Activated T-helper 2 cell treated with anti-CD3 and anti-CD28 coated beads, Interferon-gamma antibody, Interleukin-2, Interleukin-4, amounts not matched to agents 10 μg/mL and 5 μg/mL and 100 μg/mL, durations not matched to agents 14 hours and 24 hours and 36 hours (primary cell): ENCODE measurements around the gene KCNJ10. TPM values are rescaled to one million over a fixed set of nuclear protein-coding genes. Genes with fewer than 3 reads are reported as not detected.

Source experiments
- DNase-seq: peaks from one replicate; pipeline ENCODE4 v3.0.0; 2021; ENCODE audit warnings: low spot score
- H3K27ac Mint-ChIP-seq: one replicate; pipeline ENCODE4 v1.8.0; 2021; ENCODE audit warnings: mixed read lengths
- H3K27me3 Mint-ChIP-seq: one replicate; pipeline ENCODE4 v1.8.0; 2021; ENCODE audit warnings: low read depth, mixed read lengths
- H3K36me3 Mint-ChIP-seq: one replicate; pipeline ENCODE4 v1.8.0; 2021; ENCODE audit warnings: low read depth, mixed read lengths
- H3K4me1 Mint-ChIP-seq: one replicate; pipeline ENCODE4 v1.8.0; 2021; ENCODE audit warnings: low read depth, mixed read lengths
- H3K4me3 Mint-ChIP-seq: one replicate; pipeline ENCODE4 v1.8.0; 2021; ENCODE audit warnings: low read depth, mild to moderate bottlenecking, moderate library complexity, mixed read lengths
- H3K9me3 Mint-ChIP-seq: one replicate; pipeline ENCODE4 v1.8.0; 2021; ENCODE audit warnings: mixed read lengths
- intact Hi-C: fragments of 100-400 bp; cut with micrococcal nuclease; formaldehyde crosslinking; loops from one replicate; pipeline ENCODE4 v1.15.1; 2023
- total RNA-seq: library from RNA; stranded (reverse); gene quantifications from 2 replicates; pipeline ENCODE4 v1.2.3, GENCODE V29; 2022

Gene KCNJ10
- total RNA-seq, 1 donor from 2014 or later: not detected

- Mint-ChIP-seq H3K9me3 (no peaks in the 10 kb centered on the region), H3K4me1 (peaks cover 10% of the 10 kb centered on the region), H3K27me3 (peaks cover 21% of the 10 kb centered on the region), H3K36me3 (no peaks in the 10 kb centered on the region), H3K27ac (no peak overlapping the region), H3K4me3 (no peak overlapping the region)
- intact Hi-C loops: no loop called here
- DNase-seq: no peak
Measured at GRCh38 chr1:159961636-159962035, 108.3 kb downstream of the KCNJ10 start.

GRCh38 chr1:159960721-159961381, 109.1 kb downstream of the KCNJ10 start:
- Mint-ChIP-seq H3K36me3 (no peaks in the 10 kb centered on the region), H3K9me3 (no peaks in the 10 kb centered on the region), H3K4me3 (no peak overlapping the region), H3K27ac (no peak overlapping the region), H3K4me1 (peaks cover 10% of the 10 kb centered on the region), H3K27me3 (peaks cover 17% of the 10 kb centered on the region)
- DNase-seq: no peak
- intact Hi-C loops: no loop called here

GRCh38 chr1:159959451-159959850, 110.5 kb downstream of the KCNJ10 start:
- Mint-ChIP-seq H3K4me1 (peaks cover 10% of the 10 kb centered on the region), H3K4me3 (no peak overlapping the region), H3K27ac (no peak overlapping the region), H3K36me3 (no peaks in the 10 kb centered on the region), H3K27me3 (peaks cover 12% of the 10 kb centered on the region), H3K9me3 (no peaks in the 10 kb centered on the region)
- no peak for DNase-seq
- intact Hi-C loops: no loop called here

- Mint-ChIP-seq H3K27ac (no peak overlapping the region), H3K27me3 (peaks cover 15% of the 10 kb centered on the region), H3K9me3 (no peaks in the 10 kb centered on the region), H3K4me1 (peaks cover 10% of the 10 kb centered on the region), H3K36me3 (no peaks in the 10 kb centered on the region), H3K4me3 (no peak overlapping the region)
- no peak for DNase-seq
- intact Hi-C loops: no loop called here
Measured at GRCh38 chr1:159958719-159959380, 111.1 kb downstream of the KCNJ10 start.

- Mint-ChIP-seq H3K4me1 (peaks cover 10% of the 10 kb centered on the region), H3K36me3 (no peaks in the 10 kb centered on the region), H3K27ac (no peak overlapping the region)
Measured at GRCh38 chr1:159957824-159958268, 112.1 kb downstream of the KCNJ10 start.

GRCh38 chr1:159955456-159955855, 114.5 kb downstream of the KCNJ10 start:
- Mint-ChIP-seq H3K27ac (no peak overlapping the region), H3K36me3 (no peaks in the 10 kb centered on the region), H3K27me3 (peaks cover 29% of the 10 kb centered on the region), H3K4me3 (no peak overlapping the region), H3K9me3 (no peaks in the 10 kb centered on the region), H3K4me1 (peaks cover 10% of the 10 kb centered on the region)
- no peak for DNase-seq
- intact Hi-C loops: no loop called here

More at GRCh38 chr1:159957824-159958268, 112.1 kb downstream of the KCNJ10 start:
- H3K27me3 Mint-ChIP-seq: peaks cover 20% of the 10 kb centered on the region
- no peak for DNase-seq
- no peak overlapping the region for H3K4me3 Mint-ChIP-seq
- H3K9me3 Mint-ChIP-seq: no peaks in the 10 kb centered on the region
- intact Hi-C loops: no loop called here

GRCh38 chr1:159953536-159954515, 116.1 kb downstream of the KCNJ10 start, which contains the start of gene SLAMF9:
Gene SLAMF9, minus strand, starts transcription at chr1:159954237. Its CDS starts 100 bp downstream, at chr1:159954137.
- no peaks in the 10 kb centered on the region for H3K36me3 Mint-ChIP-seq
- H3K27ac Mint-ChIP-seq: no peak within 1 kb of the TSS
- H3K4me3 Mint-ChIP-seq: no peak within 1 kb of the TSS
- H3K4me1 Mint-ChIP-seq: peaks cover 2% of the 10 kb centered on the region
- no peaks in the 10 kb centered on the region for H3K9me3 Mint-ChIP-seq
- H3K27me3 Mint-ChIP-seq: peaks cover 35% of the 10 kb centered on the region
- intact Hi-C loops: no loop called here
- no peak for DNase-seq

- Mint-ChIP-seq H3K9me3 (no peaks in the 10 kb centered on the region), H3K36me3 (no peaks in the 10 kb centered on the region), H3K4me3 (no peak overlapping the region), H3K27ac (no peak overlapping the region), H3K4me1 (no peaks in the 10 kb centered on the region), H3K27me3 (peaks cover 41% of the 10 kb centered on the region)
- no peak for DNase-seq
- intact Hi-C loops: no loop called here
Measured at GRCh38 chr1:159952932-159953331, 117.0 kb downstream of the KCNJ10 start.

GRCh38 chr1:159951551-159951950, 118.4 kb downstream of the KCNJ10 start:
- no peak overlapping the region for H3K27ac Mint-ChIP-seq
- H3K4me1 Mint-ChIP-seq: no peaks in the 10 kb centered on the region
- H3K9me3 Mint-ChIP-seq: no peaks in the 10 kb centered on the region
- no peak overlapping the region for H3K4me3 Mint-ChIP-seq
- DNase-seq: no peak
- intact Hi-C loops: no loop called here
- H3K36me3 Mint-ChIP-seq: no peaks in the 10 kb centered on the region
- H3K27me3 Mint-ChIP-seq: peaks cover 50% of the 10 kb centered on the region

- no peak overlapping the region for H3K27ac Mint-ChIP-seq
- no peaks in the 10 kb centered on the region for H3K9me3 Mint-ChIP-seq
- no peak overlapping the region for H3K4me3 Mint-ChIP-seq
- no peaks in the 10 kb centered on the region for H3K4me1 Mint-ChIP-seq
- intact Hi-C loops: no loop called here
- H3K27me3 Mint-ChIP-seq: peaks cover 53% of the 10 kb centered on the region
- no peaks in the 10 kb centered on the region for H3K36me3 Mint-ChIP-seq
- DNase-seq: no peak
Measured at GRCh38 chr1:159951016-159951415, 118.9 kb downstream of the KCNJ10 start.

- H3K27ac Mint-ChIP-seq: no peak overlapping the region
- peaks cover 2% of the 10 kb centered on the region for H3K4me1 Mint-ChIP-seq
- no peaks in the 10 kb centered on the region for H3K36me3 Mint-ChIP-seq
- peaks cover 56% of the 10 kb centered on the region for H3K27me3 Mint-ChIP-seq
- DNase-seq: no peak
- no peaks in the 10 kb centered on the region for H3K9me3 Mint-ChIP-seq
- no peak overlapping the region for H3K4me3 Mint-ChIP-seq
- intact Hi-C loops: no loop called here
Measured at GRCh38 chr1:159949981-159950381, 120.0 kb downstream of the KCNJ10 start.

GRCh38 chr1:159949123-159949522, 120.8 kb downstream of the KCNJ10 start:
- Mint-ChIP-seq H3K36me3 (no peaks in the 10 kb centered on the region), H3K9me3 (no peaks in the 10 kb centered on the region), H3K4me1 (peaks cover 2% of the 10 kb centered on the region), H3K27me3 (peaks cover 59% of the 10 kb centered on the region), H3K4me3 (no peak overlapping the region), H3K27ac (no peak overlapping the region)
- intact Hi-C loops: no loop called here
- no peak for DNase-seq
